Neural progenitor cell (in vitro differentiated cells): ENCODE results near the gene ABHD6. TPM values are rescaled to one million over a fixed set of nuclear protein-coding genes. Genes with fewer than 3 reads are reported as not detected.

ENCODE experiments used
- DNase-seq: peaks from one replicate; pipeline ENCODE4 v3.0.0-alpha.2; 2016; ENCODE audit warnings: low spot score
- H2AFZ ChIP-seq: fragments of 200-600 bp; sonication (generic); replicated peaks from 2 replicates; pipeline ENCODE4 v1.6.1; 2016; ENCODE audit warnings: antibody characterized with exemption
- H3F3A ChIP-seq: fragments of 200-600 bp; sonication (generic); 2 replicates; pipeline ENCODE4 v1.6.1; 2016; ENCODE audit warnings: antibody characterized with exemption, low read depth
- H3K27ac ChIP-seq: fragments of 200-600 bp; sonication (generic); 2 replicates; pipeline ENCODE4 v1.5.1; 2016; ENCODE audit warnings: mild to moderate bottlenecking
- H3K27me3 ChIP-seq: fragments of 200-600 bp; sonication (generic); 2 replicates; pipeline ENCODE4 v1.6.1; 2016; ENCODE audit warnings: mild to moderate bottlenecking, moderate library complexity
- H3K36me3 ChIP-seq: fragments of 200-600 bp; sonication (generic); 2 replicates; pipeline ENCODE4 v1.5.1; 2016
- H3K4me1 ChIP-seq: fragments of 200-600 bp; sonication (generic); 2 replicates; pipeline ENCODE4 v1.6.1; 2016; ENCODE audit warnings: mixed run types
- H3K4me2 ChIP-seq: fragments of 200-600 bp; sonication (generic); 2 replicates; pipeline ENCODE4 v1.6.1; 2016
- H3K4me3 ChIP-seq: fragments of 200-600 bp; sonication (generic); 2 replicates; pipeline ENCODE4 v1.5.1; 2016
- H3K79me2 ChIP-seq: fragments of 200-600 bp; sonication (generic); 2 replicates; pipeline ENCODE4 v1.6.1; 2016; ENCODE audit warnings: low read depth
- H3K9ac ChIP-seq: fragments of 200-600 bp; sonication (generic); 2 replicates; pipeline ENCODE4 v1.6.1; 2016
- H3K9me3 ChIP-seq: fragments of 200-600 bp; sonication (generic); 2 replicates; pipeline ENCODE4 v1.5.1; 2016; ENCODE audit warnings: low read depth
- H4K20me1 ChIP-seq: fragments of 200-600 bp; sonication (generic); 2 replicates; pipeline ENCODE4 v1.6.1; 2016; ENCODE audit warnings: low read depth
- H3K27ac Mint-ChIP-seq: 3 replicates; pipeline ENCODE4 v1.8.0; 2021; ENCODE audit warnings: mixed read lengths
- H3K27me3 Mint-ChIP-seq: 2 replicates; pipeline ENCODE4 v1.8.0; 2022; ENCODE audit warnings: low read depth, mild to moderate bottlenecking, inconsistent platforms, moderate library complexity, mixed read lengths; ENCODE audit not compliant: insufficient read depth
- H3K36me3 Mint-ChIP-seq: 3 replicates; pipeline ENCODE4 v1.8.0; 2021; ENCODE audit warnings: mixed read lengths
- H3K4me1 Mint-ChIP-seq: 3 replicates; pipeline ENCODE4 v1.8.0; 2021; ENCODE audit warnings: mixed read lengths
- H3K4me3 Mint-ChIP-seq: 3 replicates; pipeline ENCODE4 v1.8.0; 2021; ENCODE audit warnings: mild to moderate bottlenecking, moderate library complexity, mixed read lengths
- H3K9me3 Mint-ChIP-seq: 3 replicates; pipeline ENCODE4 v1.8.0; 2020; ENCODE audit warnings: mixed read lengths
- EZH2 ChIP-seq: fragments of 200-600 bp; sonication (generic); IDR thresholded peaks from 2 replicates; pipeline ENCODE4 v1.6.1; 2017; ENCODE audit warnings: antibody characterized with exemption, mild to moderate bottlenecking, moderate library complexity
- EZH2phosphoT487 ChIP-seq: fragments of 200-600 bp; sonication (generic); IDR thresholded peaks from 2 replicates; pipeline ENCODE4 v1.6.1; 2017; ENCODE audit warnings: antibody characterized with exemption
- total RNA-seq: library from RNA; depleted of rRNA; stranded (reverse); fragments of >200 nt; gene quantifications from 2 replicates; pipeline ENCODE4 v1.2.3, GENCODE V29; 2015; ENCODE audit warnings: low replicate concordance
- TF ChIP-seq, protein P1 (sequence below): fragments of 200-600 bp; sonication (generic); IDR thresholded peaks from 2 replicates; pipeline ENCODE4 v1.5.1; 2017; ENCODE audit warnings: antibody characterized with exemption, mild to moderate bottlenecking

ABHD6 gene
- total RNA-seq, 1 donor from 2014 or later = 21.5 TPM

DNA sequence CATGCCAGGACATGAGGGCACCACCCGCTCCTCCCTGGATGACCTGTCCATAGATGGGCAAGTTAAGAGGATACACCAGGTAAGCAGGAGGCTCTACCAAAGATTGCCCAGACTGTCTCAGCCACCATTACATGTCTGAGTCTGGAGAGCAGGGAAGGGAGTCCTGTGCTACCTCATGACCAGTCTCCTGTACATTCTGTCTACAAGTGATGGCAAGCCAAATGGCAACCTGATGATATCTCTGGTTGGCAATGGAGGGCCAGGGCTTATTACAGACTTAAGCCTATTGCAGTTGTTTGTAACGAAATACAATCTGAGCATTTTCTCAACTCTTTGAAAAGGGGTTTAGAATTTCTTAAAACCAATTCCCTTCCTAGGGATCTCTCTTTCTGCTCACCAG is 31.8 kb downstream of the ABHD6 start:
- Mint-ChIP-seq H3K27ac (no peak overlapping the region), H3K9me3 (no peaks in the 10 kb centered on the region), H3K4me1 (no peaks in the 10 kb centered on the region), H3K4me3 (no peak overlapping the region), H3K27me3 (no peaks in the 10 kb centered on the region), H3K36me3 (peaks cover 7% of the 10 kb centered on the region)
- H3K27me3 ChIP-seq = no peaks in the 10 kb centered on the region
- H3K9ac ChIP-seq = no peak overlapping the region
- no peaks in the 10 kb centered on the region for H3K9me3 ChIP-seq
- H3K79me2 ChIP-seq = no peaks in the 10 kb centered on the region
- H2AFZ ChIP-seq = no peak overlapping the region
- no peak overlapping the region for H3K4me3 ChIP-seq
- H3F3A ChIP-seq = no peaks in the 10 kb centered on the region
- no peak overlapping the region for H3K4me2 ChIP-seq
- DNase-seq = no peak
- H3K27ac ChIP-seq = no peak overlapping the region
- H4K20me1 ChIP-seq = no peaks in the 10 kb centered on the region
- no peaks in the 10 kb centered on the region for H3K36me3 ChIP-seq
- TF ChIP-seq EZH2phosphoT487 (no peak), EZH2 (no peak)
- TF ChIP-seq, protein P1, sequence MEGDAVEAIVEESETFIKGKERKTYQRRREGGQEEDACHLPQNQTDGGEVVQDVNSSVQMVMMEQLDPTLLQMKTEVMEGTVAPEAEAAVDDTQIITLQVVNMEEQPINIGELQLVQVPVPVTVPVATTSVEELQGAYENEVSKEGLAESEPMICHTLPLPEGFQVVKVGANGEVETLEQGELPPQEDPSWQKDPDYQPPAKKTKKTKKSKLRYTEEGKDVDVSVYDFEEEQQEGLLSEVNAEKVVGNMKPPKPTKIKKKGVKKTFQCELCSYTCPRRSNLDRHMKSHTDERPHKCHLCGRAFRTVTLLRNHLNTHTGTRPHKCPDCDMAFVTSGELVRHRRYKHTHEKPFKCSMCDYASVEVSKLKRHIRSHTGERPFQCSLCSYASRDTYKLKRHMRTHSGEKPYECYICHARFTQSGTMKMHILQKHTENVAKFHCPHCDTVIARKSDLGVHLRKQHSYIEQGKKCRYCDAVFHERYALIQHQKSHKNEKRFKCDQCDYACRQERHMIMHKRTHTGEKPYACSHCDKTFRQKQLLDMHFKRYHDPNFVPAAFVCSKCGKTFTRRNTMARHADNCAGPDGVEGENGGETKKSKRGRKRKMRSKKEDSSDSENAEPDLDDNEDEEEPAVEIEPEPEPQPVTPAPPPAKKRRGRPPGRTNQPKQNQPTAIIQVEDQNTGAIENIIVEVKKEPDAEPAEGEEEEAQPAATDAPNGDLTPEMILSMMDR = no peak
- no peaks in the 10 kb centered on the region for H3K4me1 ChIP-seq

DNA sequence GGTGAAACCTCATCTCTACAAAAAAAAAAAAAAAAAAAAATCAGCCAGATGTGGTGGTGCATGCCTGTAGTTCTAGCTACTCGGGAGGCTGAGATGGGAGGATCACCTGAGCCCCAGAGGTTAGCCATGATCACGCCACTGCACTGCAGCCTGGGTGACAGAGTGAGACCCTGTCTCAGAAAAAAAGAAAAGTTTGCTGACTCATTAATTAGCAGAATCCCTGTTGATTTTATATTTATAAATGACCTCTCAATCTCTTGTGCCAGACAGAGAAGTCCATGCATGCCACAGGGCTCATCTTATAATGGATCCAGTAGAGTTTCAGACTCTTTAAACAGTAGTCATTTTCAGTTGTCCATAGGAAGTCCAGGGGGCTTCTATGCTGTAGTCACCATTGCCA is 32.9 kb downstream of the ABHD6 start:
- Mint-ChIP-seq H3K27me3 (no peaks in the 10 kb centered on the region), H3K36me3 (peaks cover 12% of the 10 kb centered on the region), H3K4me1 (no peaks in the 10 kb centered on the region), H3K27ac (no peak overlapping the region), H3K4me3 (no peak overlapping the region), H3K9me3 (no peaks in the 10 kb centered on the region)
- H3K27ac ChIP-seq = no peak overlapping the region
- no peaks in the 10 kb centered on the region for H4K20me1 ChIP-seq
- no peaks in the 10 kb centered on the region for H3K27me3 ChIP-seq
- TF ChIP-seq EZH2 = no peak
- TF ChIP-seq, protein P1 = no peak
- TF ChIP-seq EZH2phosphoT487 = no peak
- H3K36me3 ChIP-seq = no peaks in the 10 kb centered on the region
- no peaks in the 10 kb centered on the region for H3F3A ChIP-seq
- H3K9me3 ChIP-seq = no peaks in the 10 kb centered on the region
- no peaks in the 10 kb centered on the region for H3K4me1 ChIP-seq
- no peak overlapping the region for H3K4me3 ChIP-seq
- no peak for DNase-seq
- no peaks in the 10 kb centered on the region for H3K79me2 ChIP-seq
- H3K4me2 ChIP-seq = no peak overlapping the region
- H2AFZ ChIP-seq = no peak overlapping the region
- H3K9ac ChIP-seq = no peak overlapping the region

DNA sequence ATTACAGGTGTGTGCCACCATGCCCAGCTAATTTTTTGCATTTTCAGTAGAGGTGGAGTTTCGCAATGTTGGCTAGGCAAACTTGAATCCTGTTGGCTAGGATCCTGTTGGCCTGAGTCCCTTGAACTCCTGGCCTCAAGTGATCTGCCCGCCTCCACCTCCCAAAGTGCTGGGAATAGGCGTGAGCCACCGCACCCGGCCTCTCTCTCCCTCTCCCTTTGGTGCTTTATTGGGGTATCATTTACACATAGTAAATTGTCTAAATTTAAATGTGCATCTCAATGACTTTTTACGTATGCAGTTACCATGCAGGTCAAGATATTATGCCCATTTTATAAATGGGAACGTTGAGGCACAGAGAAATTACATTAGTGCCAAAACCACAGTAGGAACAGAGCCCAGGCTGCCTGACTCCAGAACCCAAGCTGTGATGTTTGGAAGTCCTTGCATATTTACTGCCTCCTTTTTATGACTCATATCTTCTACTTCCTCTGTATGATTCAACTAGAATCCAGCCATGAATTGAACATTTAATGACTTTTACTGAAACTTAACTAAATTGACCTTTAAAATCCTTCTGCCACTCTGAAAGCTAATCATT is 34.4 kb downstream of the ABHD6 start:
- Mint-ChIP-seq H3K27ac (no peak overlapping the region), H3K4me1 (no peaks in the 10 kb centered on the region)

More for the DNA sequence above, 34.4 kb downstream of the ABHD6 start:
- no peaks in the 10 kb centered on the region for H3F3A ChIP-seq
- no peak overlapping the region for H2AFZ ChIP-seq
- H3K27me3 ChIP-seq = no peaks in the 10 kb centered on the region
- no peaks in the 10 kb centered on the region for H3K9me3 ChIP-seq
- H3K4me2 ChIP-seq = no peak overlapping the region
- H3K27ac ChIP-seq = no peak overlapping the region
- no peaks in the 10 kb centered on the region for H3K79me2 ChIP-seq
- H3K9me3 Mint-ChIP-seq = peaks cover 5% of the 10 kb centered on the region
- no peak overlapping the region for H3K4me3 Mint-ChIP-seq
- no peaks in the 10 kb centered on the region for H4K20me1 ChIP-seq
- no peaks in the 10 kb centered on the region for H3K36me3 ChIP-seq
- DNase-seq = no peak
- TF ChIP-seq EZH2 (no peak), EZH2phosphoT487 (no peak)
- TF ChIP-seq, protein P1 = no peak
- H3K4me3 ChIP-seq = no peak overlapping the region
- H3K27me3 Mint-ChIP-seq = no peaks in the 10 kb centered on the region
- no peaks in the 10 kb centered on the region for H3K4me1 ChIP-seq
- H3K36me3 Mint-ChIP-seq = peaks cover 14% of the 10 kb centered on the region
- no peak overlapping the region for H3K9ac ChIP-seq
